Left forelimb (tissue), 1 donor: Measurements from ENCODE around the gene ZNF516.
"Not testable (repeated sequence)": the region's sequence is repeated elsewhere in the genome, so short reads cannot be mapped to it uniquely, and the experiment has no call there.

ENCODE experiments used
- DNase-seq: peaks from one replicate; pipeline ENCODE4 v3.0.0-alpha.2; 2018; ENCODE audit warnings: low spot score

The ZNF516 gene, protein sequence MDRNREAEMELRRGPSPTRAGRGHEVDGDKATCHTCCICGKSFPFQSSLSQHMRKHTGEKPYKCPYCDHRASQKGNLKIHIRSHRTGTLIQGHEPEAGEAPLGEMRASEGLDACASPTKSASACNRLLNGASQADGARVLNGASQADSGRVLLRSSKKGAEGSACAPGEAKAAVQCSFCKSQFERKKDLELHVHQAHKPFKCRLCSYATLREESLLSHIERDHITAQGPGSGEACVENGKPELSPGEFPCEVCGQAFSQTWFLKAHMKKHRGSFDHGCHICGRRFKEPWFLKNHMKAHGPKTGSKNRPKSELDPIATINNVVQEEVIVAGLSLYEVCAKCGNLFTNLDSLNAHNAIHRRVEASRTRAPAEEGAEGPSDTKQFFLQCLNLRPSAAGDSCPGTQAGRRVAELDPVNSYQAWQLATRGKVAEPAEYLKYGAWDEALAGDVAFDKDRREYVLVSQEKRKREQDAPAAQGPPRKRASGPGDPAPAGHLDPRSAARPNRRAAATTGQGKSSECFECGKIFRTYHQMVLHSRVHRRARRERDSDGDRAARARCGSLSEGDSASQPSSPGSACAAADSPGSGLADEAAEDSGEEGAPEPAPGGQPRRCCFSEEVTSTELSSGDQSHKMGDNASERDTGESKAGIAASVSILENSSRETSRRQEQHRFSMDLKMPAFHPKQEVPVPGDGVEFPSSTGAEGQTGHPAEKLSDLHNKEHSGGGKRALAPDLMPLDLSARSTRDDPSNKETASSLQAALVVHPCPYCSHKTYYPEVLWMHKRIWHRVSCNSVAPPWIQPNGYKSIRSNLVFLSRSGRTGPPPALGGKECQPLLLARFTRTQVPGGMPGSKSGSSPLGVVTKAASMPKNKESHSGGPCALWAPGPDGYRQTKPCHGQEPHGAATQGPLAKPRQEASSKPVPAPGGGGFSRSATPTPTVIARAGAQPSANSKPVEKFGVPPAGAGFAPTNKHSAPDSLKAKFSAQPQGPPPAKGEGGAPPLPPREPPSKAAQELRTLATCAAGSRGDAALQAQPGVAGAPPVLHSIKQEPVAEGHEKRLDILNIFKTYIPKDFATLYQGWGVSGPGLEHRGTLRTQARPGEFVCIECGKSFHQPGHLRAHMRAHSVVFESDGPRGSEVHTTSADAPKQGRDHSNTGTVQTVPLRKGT

DNA sequence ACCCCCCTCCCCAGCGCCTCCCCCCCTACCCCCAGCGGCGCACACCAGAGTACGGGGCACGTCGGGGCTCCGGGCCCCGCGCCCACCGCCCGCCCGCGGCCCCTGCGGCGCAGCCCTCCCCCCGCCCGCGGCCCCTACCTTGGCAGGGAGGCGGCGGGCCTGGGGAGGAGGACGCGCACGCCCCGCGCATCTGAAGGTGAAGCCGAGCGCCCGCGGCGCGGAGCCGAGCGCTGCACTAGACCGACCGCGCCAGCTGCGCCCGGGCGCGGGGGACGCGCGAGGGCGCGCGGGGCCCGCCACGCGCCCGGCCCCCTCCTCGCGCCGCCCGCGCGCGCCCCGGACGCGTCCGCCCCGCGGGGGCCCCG lies at the start of gene ZNF516:
Gene ZNF516, minus strand, starts transcription at position 237 of the 365 bp plus-strand sequence. CDS start 52,188 bp downstream, outside the sequence.
- no peak for DNase-seq

DNA sequence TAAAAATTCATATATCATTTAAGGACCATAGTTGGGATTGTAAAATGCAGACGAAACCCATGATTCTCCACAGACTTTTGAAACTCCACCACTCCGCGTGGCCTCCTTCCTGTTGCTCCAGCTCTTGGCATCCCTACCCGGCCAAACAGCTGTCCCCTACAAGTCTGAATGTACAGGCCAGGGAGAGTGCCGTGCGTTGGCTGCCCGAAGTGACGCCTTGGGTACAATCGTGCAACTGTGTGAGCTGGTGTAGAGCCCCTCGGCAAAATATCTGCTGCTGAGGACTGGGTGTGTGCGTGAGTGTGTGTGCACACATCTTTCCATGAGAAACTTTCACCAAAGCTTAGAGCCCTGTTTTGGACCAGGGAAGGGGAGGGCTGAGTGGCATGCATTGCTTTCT lies 43.8 kb upstream of the ZNF516 start:
- DNase-seq, result no peak

DNA sequence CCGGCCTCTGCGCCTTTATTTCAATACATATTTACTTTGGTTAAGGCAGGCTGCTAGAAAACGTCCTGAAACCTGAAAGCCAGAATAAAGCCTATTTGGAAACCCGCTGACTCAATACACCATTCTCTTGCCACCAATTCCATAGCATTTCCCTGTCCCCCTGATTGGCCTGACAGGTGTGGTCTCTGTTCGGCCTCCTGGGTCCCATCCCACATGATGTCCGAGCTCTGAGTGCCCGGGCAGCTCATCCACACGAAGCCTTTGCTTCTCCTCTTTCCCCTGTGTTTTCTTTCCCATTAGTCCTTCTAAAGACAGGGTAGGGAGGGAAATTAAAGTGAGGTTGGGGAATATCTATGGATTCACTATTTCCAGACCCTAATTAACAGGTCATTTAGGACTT lies 42.6 kb upstream of the ZNF516 start:
- DNase-seq, result no peak

DNA sequence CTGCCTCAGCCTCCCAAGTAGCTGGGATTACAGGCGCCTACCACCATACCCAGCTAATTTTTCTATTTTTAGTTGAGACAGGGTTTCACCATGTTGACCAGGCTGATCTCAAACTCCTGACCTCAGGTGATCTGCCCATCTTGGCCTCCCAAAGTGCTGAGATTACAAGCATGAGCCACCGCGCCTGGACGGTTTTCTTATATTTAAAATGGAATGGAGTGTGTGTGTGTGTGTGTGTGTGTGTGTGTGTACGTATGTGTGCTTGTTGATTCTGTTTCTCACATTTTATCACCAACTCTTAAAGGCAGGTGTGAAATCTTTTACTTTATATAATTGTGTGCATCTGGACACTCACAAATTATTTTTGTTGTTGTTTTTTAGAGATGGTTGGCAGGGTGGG lies 41.6 kb upstream of the ZNF516 start:
- not testable (repeated sequence) for DNase-seq

DNA sequence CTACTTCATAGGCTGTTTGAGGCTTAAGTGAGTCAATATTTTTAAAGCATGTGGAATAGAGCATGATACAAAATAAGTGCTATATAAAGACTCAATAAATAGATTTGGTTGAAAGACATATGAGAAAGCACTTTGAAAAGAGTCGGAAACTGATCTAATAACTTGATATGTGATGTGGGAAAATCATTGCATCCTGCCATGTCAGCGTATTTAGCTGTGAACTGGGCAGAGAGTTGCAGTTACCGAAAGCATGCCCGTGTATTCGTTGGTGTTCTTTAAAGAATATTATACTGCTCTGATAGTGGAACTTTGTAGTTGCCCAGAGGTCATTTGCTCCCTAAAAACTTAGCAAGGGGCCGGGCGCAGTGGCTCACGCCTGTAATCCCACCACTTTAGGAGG lies 37.8 kb upstream of the ZNF516 start:
- no peak for DNase-seq

DNA sequence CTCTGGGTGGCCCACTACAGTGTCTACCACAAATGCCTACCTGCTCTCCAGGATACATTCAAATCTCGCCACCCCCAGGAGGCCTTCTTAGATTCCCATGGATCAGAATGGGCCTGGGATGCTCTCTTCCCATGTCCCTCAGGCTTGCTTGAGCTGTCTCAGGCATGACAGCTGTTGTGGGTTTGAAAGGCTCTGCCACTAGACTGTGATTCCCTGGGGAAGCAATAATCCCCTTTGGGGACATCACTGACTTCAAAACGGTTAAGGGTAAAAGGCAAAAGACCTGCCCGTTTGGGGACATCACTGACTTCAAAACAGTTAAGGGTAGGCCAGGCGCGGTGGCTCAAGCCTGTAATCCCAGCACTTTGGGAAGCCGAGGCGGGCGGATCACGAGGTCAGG lies 35.8 kb upstream of the ZNF516 start:
- DNase-seq, result no peak

DNA sequence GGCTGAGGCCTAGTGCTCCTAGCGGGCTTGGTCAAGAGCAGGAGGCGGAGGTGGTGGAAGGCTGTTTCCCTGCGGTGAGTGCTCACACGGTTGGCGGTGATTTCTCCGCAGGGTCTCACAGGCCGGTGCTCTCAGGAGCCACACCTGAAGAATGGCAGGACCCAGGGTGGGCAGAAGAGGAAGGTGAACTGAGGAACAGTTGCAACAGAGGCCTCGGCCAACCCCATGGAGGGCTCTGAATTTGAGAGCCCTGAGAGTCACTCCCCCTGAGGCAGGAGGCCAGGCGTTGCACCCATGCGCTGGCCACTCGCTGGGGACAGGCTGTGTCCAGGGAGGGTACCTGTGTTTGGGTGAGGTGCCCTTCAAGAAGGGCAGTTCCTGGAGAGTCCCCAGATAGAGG lies 35.3 kb upstream of the ZNF516 start:
- DNase-seq, result no peak

DNA sequence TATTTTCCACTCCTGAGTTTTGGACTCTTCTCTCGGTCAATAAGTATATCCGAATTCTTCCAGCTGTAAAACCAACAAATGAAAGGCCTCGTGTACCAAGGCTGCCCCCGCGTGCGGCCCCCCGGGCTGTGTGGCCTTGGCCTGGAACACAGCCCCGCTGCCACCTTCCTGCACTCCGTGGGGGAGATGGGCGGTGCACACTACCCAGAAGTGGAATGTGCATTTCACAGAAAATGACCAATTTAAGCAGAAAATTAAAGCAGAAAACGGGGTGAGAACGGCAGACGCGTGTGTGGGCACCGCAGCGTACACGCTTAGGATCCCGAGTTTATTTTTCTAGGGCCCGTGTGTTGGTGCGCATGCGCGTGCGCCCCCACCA lies 34.4 kb upstream of the ZNF516 start:
- DNase-seq, result no peak

DNA sequence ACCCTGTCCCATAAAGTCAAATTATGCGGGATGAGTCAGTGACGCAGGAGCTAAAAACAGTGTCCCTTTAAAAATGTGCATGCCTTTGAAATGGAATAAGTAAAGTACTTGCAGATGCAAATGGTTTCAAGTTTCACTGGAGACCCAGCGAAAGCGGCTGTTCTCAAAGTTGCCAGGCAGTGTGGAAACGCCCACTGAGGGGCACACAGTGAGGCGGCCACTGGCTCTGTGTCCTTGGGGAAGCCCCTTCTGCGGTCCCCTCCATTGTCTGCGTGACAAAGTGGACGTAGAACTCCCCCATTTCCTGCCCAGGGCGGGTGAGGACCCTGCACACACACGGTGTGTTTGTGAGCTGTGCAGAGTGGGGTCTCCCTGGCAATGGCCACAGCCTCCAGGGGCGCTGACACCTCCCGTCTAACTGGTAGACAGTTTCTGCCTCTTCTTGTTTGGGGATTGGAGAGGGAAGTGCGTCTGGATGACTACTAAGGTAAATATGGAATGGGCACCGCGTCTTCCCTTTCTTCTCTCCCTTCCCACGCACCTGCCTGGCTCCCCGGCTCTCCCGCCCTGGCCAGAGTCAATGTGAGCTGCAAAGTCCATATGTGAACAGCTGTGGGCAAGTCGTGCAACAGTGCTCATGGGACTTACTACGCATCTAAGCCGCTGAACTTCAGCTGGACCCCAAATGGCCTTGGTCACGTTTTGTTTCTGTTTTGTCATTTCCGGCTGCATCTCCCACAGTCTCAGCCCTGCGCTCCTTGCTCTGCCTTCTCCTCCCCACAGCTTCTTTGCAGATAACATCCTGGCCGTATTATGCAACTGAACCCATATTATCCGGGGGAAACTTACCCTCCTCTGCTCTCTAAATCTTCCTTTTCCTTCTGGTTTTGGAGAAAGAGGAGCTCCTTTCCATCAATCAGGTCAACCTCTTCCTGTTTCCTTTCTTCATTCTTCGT lies 33.7 kb upstream of the ZNF516 start:
- DNase-seq, result peak; percentile 82

DNA sequence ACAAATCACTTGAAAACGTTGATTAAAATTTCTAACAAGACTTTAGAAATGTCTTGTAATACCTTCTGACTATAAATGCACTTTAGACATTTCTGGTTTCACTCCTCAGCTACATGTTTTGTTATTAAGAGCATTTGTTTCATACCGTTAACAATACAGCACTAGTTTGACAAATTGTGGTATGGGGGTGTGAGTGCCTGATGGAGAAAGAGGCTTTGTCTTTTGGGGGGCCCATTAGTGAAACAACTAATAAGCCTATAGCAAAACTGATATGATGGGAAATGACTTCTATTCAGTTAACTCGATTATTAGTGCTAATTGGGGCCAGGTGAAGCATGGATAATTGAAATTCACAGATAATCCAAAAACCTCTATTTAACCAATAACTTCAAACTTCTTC lies 30.9 kb upstream of the ZNF516 start:
- no peak for DNase-seq

DNA sequence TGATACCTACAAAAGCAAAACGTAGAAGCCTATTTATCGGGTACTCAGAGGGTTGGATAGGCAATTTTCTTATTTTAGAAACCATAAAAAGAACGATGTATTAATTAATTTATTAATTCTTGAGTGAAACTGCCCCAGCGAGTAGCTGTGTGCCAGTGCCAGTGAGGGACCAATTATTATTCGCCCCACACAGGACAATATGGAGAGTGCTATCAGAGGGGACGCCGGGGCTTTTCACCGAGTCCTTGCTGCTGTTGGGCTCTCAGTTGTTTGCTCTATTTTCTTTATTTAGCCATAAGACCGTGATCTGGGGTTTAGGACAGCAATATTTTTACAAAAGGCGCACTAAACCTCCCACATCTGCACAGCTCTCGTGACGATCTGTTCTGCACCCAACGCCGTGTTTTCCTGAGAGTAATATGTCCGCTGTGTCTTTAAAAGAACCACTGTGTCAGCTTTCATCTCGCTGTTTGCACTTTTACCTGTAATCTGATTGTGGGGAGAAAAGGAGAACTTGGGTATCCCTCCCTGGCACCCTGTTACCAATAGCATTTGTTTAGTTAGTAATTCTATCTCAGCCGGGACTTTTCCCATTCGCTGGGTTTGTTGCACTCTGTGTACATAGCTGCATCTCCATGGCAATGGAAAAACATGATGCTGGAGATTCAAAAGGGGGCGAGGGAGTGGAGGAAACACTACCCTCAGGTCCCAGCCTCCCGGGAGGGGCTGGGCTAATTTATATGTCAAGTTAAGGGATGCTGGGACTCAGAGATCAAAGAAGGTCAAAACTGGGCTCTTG lies 30.1 kb upstream of the ZNF516 start:
- no peak for DNase-seq

DNA sequence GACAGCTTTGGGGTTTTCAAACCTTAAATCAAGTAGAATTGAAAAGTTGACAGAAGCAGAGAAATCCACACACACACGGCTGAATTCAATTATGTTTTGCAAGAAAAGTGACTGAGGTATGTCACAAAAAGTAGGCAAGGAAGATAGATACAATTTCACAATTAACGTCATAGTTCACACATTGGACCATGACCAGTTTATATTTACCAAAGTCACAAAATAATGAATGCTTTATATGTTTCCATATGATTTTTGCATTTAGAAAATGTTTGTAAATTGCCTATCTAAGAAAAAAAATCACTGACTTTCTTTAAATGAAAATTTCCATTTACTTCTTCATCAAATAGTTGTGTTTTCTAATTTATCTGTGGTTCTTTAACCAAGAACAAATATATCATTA lies 29.4 kb upstream of the ZNF516 start:
- no peak for DNase-seq

DNA sequence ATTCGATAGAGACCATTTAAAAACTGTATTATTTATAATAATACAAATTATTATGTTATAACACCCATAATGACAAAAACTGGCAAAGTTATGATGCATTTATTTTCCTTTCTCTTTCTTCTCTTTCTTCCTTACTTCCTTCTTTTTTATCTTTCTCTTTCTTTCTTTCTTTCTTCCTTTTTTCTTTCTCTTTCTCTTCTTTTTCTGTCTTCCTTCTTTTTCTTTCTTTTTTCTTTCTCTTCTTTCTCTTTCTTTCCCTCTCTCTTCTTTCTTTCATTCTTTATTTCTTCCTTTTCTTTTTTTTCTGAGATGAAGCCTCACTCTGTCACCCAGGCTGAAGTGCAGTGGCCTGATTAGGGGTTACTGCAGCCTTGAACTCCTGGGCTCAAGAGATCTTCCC lies 27.5 kb upstream of the ZNF516 start:
- no peak for DNase-seq

DNA sequence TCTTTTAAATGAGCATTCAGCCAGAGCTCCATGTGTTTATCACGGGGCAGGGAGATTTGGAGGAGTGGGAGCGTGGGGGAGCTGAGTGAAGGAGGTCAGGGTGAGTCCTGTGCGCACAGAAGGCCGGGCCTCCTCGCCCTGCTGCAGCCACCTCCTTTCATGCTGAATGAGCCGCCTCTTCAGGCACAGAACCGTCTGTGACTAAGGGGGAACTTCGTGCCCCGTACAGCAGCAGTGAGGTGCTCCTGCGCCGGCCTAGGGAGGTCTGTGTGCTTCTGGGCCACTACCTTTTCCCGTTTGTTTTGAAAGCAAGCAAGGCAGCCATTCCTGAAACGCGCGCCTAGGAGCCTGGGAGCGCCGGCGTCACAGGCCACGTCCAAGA lies 27.1 kb upstream of the ZNF516 start:
- DNase-seq, result no peak

DNA sequence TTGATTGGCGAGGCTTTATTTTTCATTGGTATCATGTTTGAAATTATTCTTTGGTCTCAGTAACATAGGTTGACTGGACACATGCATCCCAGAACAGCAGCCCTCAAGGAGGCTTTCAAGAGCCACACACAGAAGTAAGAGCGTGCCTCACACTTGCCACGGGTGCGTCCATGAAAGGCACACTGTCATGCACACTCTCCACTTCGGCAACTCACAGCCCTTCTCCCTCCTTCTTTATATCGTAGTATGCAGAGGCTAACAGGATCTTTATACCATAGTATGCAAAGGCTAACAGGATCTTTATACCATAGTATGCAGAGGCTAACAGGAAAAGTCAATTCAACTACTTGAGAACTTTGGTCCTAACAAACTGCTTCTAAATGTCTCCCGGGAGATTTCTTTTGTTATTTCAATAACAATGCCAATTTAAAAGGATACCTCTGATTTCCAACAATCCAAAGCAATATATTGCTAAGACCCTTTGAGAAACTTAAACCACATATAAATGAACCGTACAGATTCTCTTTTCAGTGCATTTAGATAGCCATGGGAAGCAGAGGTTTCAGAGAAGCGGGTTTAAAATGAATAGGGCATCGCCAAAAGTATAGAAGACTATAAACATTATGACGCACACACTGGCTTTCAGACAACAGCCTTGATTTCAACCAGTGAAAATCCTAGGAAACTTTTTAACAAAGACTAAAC lies 26.5 kb upstream of the ZNF516 start:
- DNase-seq, result no peak

DNA sequence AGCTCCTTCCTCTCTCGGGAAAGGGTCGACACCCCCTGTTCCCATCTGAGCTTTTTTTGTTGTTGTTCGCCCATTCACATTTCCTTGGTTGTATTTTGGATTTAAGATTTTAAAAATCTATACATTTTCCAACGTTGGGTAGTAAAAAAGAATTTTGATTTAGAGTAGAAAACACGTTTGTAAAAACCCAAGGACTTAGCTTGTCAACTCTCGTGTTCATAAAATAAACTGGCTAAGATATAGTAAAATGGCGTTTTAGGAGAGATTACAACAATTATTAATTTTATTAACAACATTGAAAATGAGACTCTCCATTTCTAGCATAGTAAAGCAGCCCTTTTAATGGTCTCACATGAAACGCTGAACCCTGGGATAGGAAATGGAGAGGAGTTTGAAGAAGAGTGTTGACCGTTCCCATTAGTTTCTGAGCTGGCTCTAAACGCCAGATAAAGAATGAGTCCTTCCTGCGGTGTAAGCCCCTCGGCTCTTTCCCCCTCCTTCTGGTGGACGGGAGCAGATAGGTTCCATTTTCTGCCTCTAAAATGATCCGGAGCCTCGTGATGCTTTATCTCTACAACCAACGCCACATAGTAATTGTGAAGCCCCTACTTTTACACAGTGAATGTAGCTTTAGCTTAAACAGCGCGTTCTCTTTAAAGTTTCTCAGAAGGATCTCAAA lies 24.0 kb upstream of the ZNF516 start:
- DNase-seq, result no peak

DNA sequence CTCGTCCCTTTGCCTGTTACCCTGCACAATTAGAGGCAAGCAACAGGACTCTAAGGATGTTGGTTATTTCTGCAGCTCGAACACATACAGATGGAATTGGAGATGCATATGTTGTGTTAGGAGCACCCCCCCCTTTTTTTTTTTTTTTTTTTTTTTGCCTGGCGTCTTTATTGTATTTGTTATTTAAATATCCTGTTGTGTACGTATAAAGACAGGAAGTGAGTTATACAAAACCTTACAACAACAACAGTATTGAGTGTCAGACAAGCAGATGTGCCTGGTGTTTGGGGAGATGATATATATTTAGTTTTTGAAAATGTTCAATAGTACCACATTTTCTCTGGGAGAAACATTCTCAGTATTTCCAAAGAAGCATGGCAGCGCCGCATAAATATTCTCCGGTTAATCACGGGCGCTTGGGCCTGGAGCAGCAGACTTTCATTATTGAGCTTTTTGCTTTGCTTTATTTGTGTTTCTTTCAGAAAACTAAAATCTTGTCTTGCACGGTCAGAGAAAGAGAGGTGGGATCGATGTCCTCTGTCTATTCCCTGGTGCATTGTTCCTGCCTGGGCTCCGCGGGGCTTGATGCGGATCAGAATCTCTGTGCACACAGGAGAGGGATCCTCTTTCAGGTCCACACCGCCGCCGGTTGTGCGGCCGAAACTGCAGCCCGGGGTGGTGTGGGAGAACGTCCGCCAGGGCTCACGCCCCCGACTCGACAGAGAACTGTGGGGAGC lies 23.2 kb upstream of the ZNF516 start:
- DNase-seq, result peak; percentile 78

DNA sequence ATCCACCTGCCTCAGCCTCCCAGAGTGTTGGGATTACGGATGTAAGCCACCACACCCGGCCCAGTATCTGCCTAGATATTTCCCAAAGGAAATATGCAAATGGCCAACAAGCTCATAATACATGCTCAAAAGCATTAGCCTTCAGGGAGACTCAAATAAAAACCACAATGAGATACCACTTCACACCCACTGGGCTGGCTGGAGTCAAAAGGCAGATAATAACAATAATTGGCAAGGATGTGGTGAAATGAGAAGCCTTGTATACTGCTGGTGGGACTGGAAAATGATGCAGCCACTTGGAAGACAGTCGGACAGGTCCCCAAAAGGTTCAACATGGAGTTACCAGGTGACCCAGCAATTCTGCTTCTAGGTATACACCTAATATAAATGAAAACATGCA lies 20.5 kb upstream of the ZNF516 start:
- DNase-seq, result no peak

DNA sequence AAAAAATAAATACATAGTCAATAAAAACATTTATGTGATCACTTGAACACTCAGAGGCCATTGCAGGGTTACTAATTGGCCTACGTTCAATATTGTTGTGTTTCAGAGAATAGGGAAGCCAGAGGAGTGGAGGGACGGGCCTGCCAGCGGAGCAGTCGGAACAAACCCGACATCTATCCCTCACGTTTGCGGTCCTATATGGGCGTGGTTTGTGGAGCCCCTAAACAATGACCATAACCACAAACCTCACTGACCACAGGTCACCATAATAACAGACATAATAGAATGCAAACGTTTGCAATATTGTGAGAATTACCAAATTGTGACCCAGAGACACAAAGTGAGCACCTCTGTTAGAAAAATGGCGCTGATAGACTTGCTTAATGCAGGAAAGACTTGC lies 19.5 kb upstream of the ZNF516 start:
- no peak for DNase-seq
